Endothelial cell of umbilical vein (primary cell): ENCODE data around the gene OPRD1.

ENCODE experiments used
- CTCF ChIP-seq, 2 donors: IDR thresholded peaks; 1 replicate in 1 of 2; 2 replicates in 1 of 2; pipeline ENCODE4 v1.5.1; 2011; ENCODE audit warnings: low read length in 2 of 2, mild to moderate bottlenecking in 2 of 2, moderate library complexity in 2 of 2, control low read depth in 1 of 2, inconsistent platforms in 1 of 2, low read depth in 1 of 2; ENCODE audit not compliant: insufficient read depth in 1 of 2; ENCODE audit errors: extremely low read depth in 1 of 2
- EZH2 ChIP-seq: IDR thresholded peaks from 2 replicates; pipeline ENCODE4 v1.6.1; 2012; ENCODE audit warnings: borderline replicate concordance, low read depth, mild to moderate bottlenecking, moderate library complexity, low read length, inconsistent platforms; ENCODE audit not compliant: severe bottlenecking
- GATA2 ChIP-seq: IDR thresholded peaks from 2 replicates; pipeline ENCODE4 v1.7.0; 2011; ENCODE audit warnings: low read depth, mild to moderate bottlenecking, moderate library complexity, mixed read lengths, low read length; ENCODE audit not compliant: insufficient read length, insufficient read depth
- POLR2A ChIP-seq: IDR thresholded peaks from 2 replicates; pipeline ENCODE4 v1.6.1; 2012; ENCODE audit warnings: low read depth, mild to moderate bottlenecking, control low read depth, low read length
- POLR2AphosphoS5 ChIP-seq: IDR thresholded peaks from 2 replicates; pipeline ENCODE4 v1.6.1; 2012; ENCODE audit warnings: low read depth, mild to moderate bottlenecking, control low read depth, low read length, moderate library complexity; ENCODE audit not compliant: insufficient read depth

GRCh38 chr1:28804071-28804470 lies 7.9 kb upstream of the OPRD1 start:
- TF ChIP-seq EZH2 (no peak), POLR2A (no peak), POLR2AphosphoS5 (no peak), CTCF (IDR thresholded peaks at IDR 0.05; ENCODE audit: extremely low read depth in 1 of 2, insufficient read depth in 1 of 2, low read depth in 1 of 2, low read length in 2 of 2) (no peak), GATA2 (no peak)
